ENCODE measurements around the gene MESP2. TPM values are rescaled to one million over a fixed set of nuclear protein-coding genes. Genes with fewer than 3 reads are reported as not detected.

MESP2 gene
- polyA plus RNA-seq, 1 of the 3 experiments (the other 2 are of a cell fraction) = 0.31 TPM

GRCh38 chr15:89812847-89813320, 36.8 kb downstream of the MESP2 start:
- Histone ChIP-seq H3K4me1 (ENCODE audit: control insufficient read depth in 1 of 2, insufficient read depth in 2 of 2, low read depth in 1 of 2, low read length in 1 of 2) (no peaks in the 10 kb centered on the region; a peak in 1 of 4 replicates), H3F3A (replicated peaks; ENCODE audit: insufficient read depth) (peaks cover 8% of the 10 kb centered on the region), H3K9me3 (no peaks in the 10 kb centered on the region), H3K9me2 (no peaks in the 10 kb centered on the region), H3K9ac (no peak overlapping the region), H4K20me1 (ENCODE audit: insufficient read depth) (no peaks in the 10 kb centered on the region), H3K27me3 (ENCODE audit: insufficient read depth) (no peaks in the 10 kb centered on the region), H3K79me2 (ENCODE audit: insufficient read depth) (no peaks in the 10 kb centered on the region), H3K36me3 (replicated peaks in 1 of 2; ENCODE audit: control insufficient read depth in 1 of 2, insufficient read depth in 2 of 2, low read length in 1 of 2) (no peaks in the 10 kb centered on the region), H3K4me2 (no peak overlapping the region), H3K4me3 (ENCODE audit: low read depth in 2 of 2, low read length in 1 of 2) (no peak overlapping the region), H2AFZ (ENCODE audit: low read depth) (no peak overlapping the region), H3K27ac (ENCODE audit: low read depth in 2 of 2, low read length in 1 of 2) (no peak overlapping the region)
- WGBS (ENCODE audit: low lambda C conversion rate) = 100% methylated on average over 3 of the region's 7 CpGs
- peak; percentile 23 for DNase-seq
- ChIA-PET CTCF (interaction anchor here (0.8 to 1.3 kb wide), 2 partner anchors 72 to 75 kb away, joined by 3 read pairs; no protein-coding TSS in a partner anchor), POLR2A (no interaction called here)
- TF ChIP-seq TEAD4 (IDR thresholded peaks at IDR 0.05; ENCODE audit: borderline replicate concordance, insufficient read depth) = no peak
- no peak for TF ChIP-seq RCOR1 (IDR thresholded peaks at IDR 0.05; ENCODE audit: low read length)
- no peak for TF ChIP-seq RAD21 (IDR thresholded peaks at IDR 0.05; ENCODE audit: low read length)
- no peak for TF ChIP-seq RFX5 (IDR thresholded peaks at IDR 0.05; ENCODE audit: low read length)
- no peak for TF ChIP-seq FOXJ3 (CRISPR knock-in tag; IDR thresholded peaks at IDR 0.05)
- TF ChIP-seq RXRA (IDR thresholded peaks at IDR 0.05; ENCODE audit: borderline replicate concordance, low read depth) = no peak
- no peak for TF ChIP-seq CHD2 (IDR thresholded peaks at IDR 0.05; ENCODE audit: low read length, partially characterized antibody)
- no peak for TF ChIP-seq TAF1 (IDR thresholded peaks at IDR 0.05; ENCODE audit: borderline replicate concordance, low read depth, low read length)
- no peak for TF ChIP-seq REST (IDR thresholded peaks at IDR 0.05; ENCODE audit: low read depth, low read length)
- no peak for TF ChIP-seq MAX (IDR thresholded peaks at IDR 0.05; ENCODE audit: low read depth)
- no peak for TF ChIP-seq POLR2AphosphoS5 (IDR thresholded peaks at IDR 0.05; ENCODE audit: low read depth, low read length)
- TF ChIP-seq NRF1 (IDR thresholded peaks at IDR 0.05; ENCODE audit: low read depth, low read length) = no peak
- no peak for TF ChIP-seq EP300 (IDR thresholded peaks at IDR 0.05; ENCODE audit: borderline replicate concordance in 1 of 2, low read depth in 1 of 2, low read length in 1 of 2)

All from SK-N-SH (cell line).